ENCODE results near the gene IMMP2L. TPM values are rescaled to one million over a fixed set of nuclear protein-coding genes. Genes with fewer than 3 reads are reported as not detected.
A peak's percentile ranks its signal among the peaks of the same experiment; 100 is the strongest.

The IMMP2L gene
- total and polyA plus RNA-seq, 2 of the 8 experiments (the other 6 are each of a cell fraction or from before 2014, with no cell fraction given), result 2.3 to 10.1 TPM

- WGBS, 2 experiments (ENCODE audit: extremely low coverage in 1 of 2, insufficient coverage in 1 of 2, insufficient read length in 1 of 2, insufficient replicate concordance in 2 of 2, low coverage in 1 of 2, low lambda C conversion rate in 2 of 2, missing lambda C conversion rate in 1 of 2), result 89% methylated on average over 2 of the region's 2 CpGs; no CpG with 5 or more reads in 1 of the 2 experiments
- no peak for FAIRE-seq
- ChIA-PET POLR2A (ENCODE audit: partially characterized antibody) (no interaction called here), CTCF (ENCODE audit: partially characterized antibody) (no interaction called here)
- Histone ChIP-seq H3K4me3 (ENCODE audit: extremely low read depth in 1 of 4, insufficient read depth in 2 of 4, low read depth in 3 of 4, low read length in 4 of 4) (no peak overlapping the region), H2AFZ (ENCODE audit: low read length) (no peak overlapping the region), H3K14ac (ENCODE audit: insufficient read length) (no peak overlapping the region), H3K27ac (ENCODE audit: low read depth, low read length) (no peak overlapping the region), H3K79me1 (ENCODE audit: low read depth, low read length) (no peaks in the 10 kb centered on the region), H2BK12ac (ENCODE audit: low read depth, low read length) (peak overlapping the region; percentile 52), H3K56ac (replicated peaks; ENCODE audit: insufficient read length, low read depth, low read length) (no peak overlapping the region), H3K9me3 (ENCODE audit: insufficient read depth in 2 of 2, low read depth in 1 of 2, low read length in 1 of 2) (no peaks in the 10 kb centered on the region), H3K4me2 (ENCODE audit: insufficient read depth in 1 of 2, low read depth in 2 of 2, low read length in 2 of 2) (no peak overlapping the region), H4K91ac (replicated peaks; ENCODE audit: insufficient read length, low read length) (no peak overlapping the region), H3K18ac (ENCODE audit: extremely low read depth, low read length) (no peak overlapping the region), H2BK20ac (ENCODE audit: low read length) (no peak overlapping the region), H4K5ac (ENCODE audit: insufficient read length, low read depth, low read length) (no peak overlapping the region), H3K4me1 (replicated peaks in 1 of 4; ENCODE audit: control insufficient read depth in 3 of 4, insufficient read depth in 4 of 4, low read length in 3 of 4) (peaks cover 0 to 17% (median 7%) of the 10 kb centered on the region in 4 experiments; a peak in 6 of 7 replicates), H2BK120ac (replicated peaks; ENCODE audit: low read depth, low read length) (peak overlapping the region; percentile 65), H3K4ac (replicated peaks; ENCODE audit: insufficient read length, low read depth, low read length) (no peak overlapping the region), H2BK5ac (ENCODE audit: low read depth, low read length) (peak overlapping the region; percentile 47; the same call in 1 of the 2 replicates), H4K8ac (ENCODE audit: extremely low read depth, insufficient read depth, low read length) (no peak overlapping the region), H3K9ac (replicated peaks in 1 of 4; ENCODE audit: extremely low read depth in 1 of 4, low read depth in 3 of 4, low read length in 3 of 4) (no peak overlapping the region), H4K20me1 (replicated peaks in 1 of 2; ENCODE audit: control insufficient read depth in 1 of 2, insufficient read depth in 2 of 2, low read length in 2 of 2) (no peaks in the 10 kb centered on the region), H3K23me2 (ENCODE audit: low read depth, low read length) (no peaks in the 10 kb centered on the region), H3K79me2 (ENCODE audit: control insufficient read depth in 1 of 2, insufficient read depth in 2 of 2, low read length in 2 of 2) (no peaks in the 10 kb centered on the region), H2AK5ac (ENCODE audit: low read depth, low read length) (0 out of 2 replicates have a peak overlapping the region, but pooled peaks have one; percentile 75), H2BK15ac (ENCODE audit: low read length) (no peak overlapping the region), H3K23ac (ENCODE audit: insufficient read length) (no peak overlapping the region), H3K27me3 (replicated peaks in 1 of 4; ENCODE audit: control insufficient read depth in 3 of 4, extremely low read depth in 1 of 4, insufficient read depth in 3 of 4, low read length in 3 of 4) (no peaks in the 10 kb centered on the region), H3K36me3 (ENCODE audit: control insufficient read depth in 2 of 4, insufficient read depth in 4 of 4, low read length in 3 of 4) (no peaks in the 10 kb centered on the region)
- no peak for TF ChIP-seq SIX5 (IDR thresholded peaks at IDR 0.05; ENCODE audit: low read depth, low read length)
- TF ChIP-seq ATF3 (IDR thresholded peaks at IDR 0.05; ENCODE audit: insufficient read depth, low read depth, low read length), result no peak
- TF ChIP-seq RXRA (IDR thresholded peaks at IDR 0.05; ENCODE audit: insufficient read depth, low read depth, low read length), result no peak
- no peak for TF ChIP-seq SP1 (IDR thresholded peaks at IDR 0.05; ENCODE audit: low read depth, low read length)
- no peak for TF ChIP-seq ASH2L (IDR thresholded peaks at IDR 0.05; ENCODE audit: low read length)
- TF ChIP-seq PHF8 (conservative IDR thresholded peaks at IDR 0.05; ENCODE audit: low read depth, low read length), result no peak
- TF ChIP-seq MAX (IDR thresholded peaks at IDR 0.05), result no peak
- no peak for DNase-seq (ENCODE audit: low read depth in 1 of 2, low spot score in 2 of 2)
These were observed 509.3 kb downstream of the IMMP2L start for GRCh38 chr7:111053035-111053434.

Measured in H1 (cell line).